COLO829 (cell line): ENCODE data around the gene NUCB2.

Source experiments
- DNase-seq: peaks from one replicate; pipeline ENCODE4 v3.0.0; 2012; ENCODE audit warnings: low spot score

Gene NUCB2

DNA sequence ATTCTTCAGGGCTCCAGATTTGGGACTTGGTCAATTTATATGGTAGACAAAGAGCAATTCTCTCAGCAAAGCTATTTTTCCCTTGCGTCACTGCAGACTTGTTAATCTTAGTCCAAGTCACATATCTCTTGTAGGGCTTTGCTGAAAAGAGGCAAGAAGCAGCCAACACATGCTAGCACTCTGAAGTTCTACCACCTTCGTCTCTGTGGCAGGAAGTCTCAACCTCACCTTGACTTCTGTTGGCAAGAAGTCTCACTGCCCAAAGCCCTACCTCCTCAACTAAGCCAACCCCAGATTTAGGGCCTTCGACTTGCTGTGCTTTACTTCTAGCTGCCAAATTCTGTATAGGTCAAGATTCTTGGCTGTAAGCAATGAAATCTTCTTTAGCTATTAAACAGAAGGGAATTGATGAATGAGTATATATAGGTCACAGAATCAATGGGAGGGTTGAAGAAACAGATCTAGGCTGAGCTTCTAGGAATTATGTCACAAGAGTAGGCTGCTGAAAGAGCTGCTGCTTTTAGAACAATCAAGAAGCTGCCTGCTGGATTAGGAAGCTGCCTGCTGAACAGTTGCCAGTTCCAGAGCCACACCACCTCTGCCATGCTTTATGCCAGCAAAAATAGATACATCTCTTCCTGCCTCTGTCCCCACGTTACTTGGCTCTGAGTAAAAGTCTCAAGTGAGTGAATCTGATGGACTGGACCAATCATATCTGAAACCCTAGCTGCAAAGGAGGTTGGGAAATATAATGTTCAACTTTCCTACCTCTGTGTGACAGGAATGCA is 57.5 kb downstream of the NUCB2 start:
- no peak for DNase-seq

DNA sequence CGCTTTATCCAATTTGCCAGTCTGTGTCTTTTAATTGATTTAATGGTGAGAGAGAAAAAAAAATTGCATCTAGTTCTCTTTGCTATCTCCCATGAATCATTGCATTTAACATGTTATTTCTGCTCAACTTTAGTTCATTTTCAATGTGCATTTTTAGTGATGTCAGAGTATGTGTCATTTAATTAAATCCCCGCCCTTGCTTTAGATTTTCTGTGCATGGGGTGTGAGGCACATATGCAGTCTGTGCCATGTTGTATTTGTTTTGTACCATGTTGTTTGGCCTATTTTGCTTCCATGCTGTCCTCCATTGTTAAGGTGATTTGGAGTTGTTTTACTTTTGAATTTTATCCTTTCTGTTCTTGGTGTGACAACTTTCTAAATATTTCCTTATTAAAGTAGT is 66.7 kb downstream of the NUCB2 start:
- no peak for DNase-seq

DNA sequence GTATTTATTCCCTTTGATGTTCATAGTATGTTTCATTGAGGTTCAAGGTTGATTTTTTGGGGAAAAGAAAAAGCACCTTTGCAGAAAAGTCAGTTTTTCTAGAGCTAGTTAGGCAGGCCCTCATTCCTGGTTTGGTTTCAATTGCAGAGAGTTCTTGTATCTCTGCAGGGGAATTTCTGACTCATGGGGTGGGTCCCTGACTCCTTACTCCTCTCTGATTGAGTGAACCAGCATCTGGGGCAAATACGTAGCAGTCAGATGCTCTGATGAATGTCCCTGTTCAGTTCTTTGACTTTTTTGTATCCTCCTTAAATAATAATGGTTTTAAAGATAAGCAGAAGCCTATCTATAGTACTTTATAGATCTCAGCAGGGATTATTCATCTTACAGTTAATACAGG is 67.4 kb downstream of the NUCB2 start:
- DNase-seq, result no peak

DNA sequence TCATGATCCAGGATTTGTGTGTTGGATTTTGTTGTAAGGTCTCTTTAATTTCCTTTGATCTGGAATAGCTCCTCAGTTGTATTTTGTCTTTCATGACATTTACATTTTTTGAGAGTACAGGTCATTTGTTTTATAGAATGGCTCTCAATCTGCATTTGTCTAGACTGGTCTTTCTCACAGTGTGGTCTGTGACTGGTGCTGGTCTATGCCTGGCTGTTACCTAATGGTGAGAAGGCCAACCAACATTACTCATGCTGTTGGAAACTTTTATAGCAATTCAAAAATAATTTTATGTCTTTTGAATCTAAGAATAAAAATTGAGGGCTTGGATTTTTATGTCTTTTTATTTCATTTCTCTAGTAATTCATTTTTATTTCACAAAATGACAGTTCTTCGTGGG is 71.1 kb downstream of the NUCB2 start:
- no peak for DNase-seq

DNA sequence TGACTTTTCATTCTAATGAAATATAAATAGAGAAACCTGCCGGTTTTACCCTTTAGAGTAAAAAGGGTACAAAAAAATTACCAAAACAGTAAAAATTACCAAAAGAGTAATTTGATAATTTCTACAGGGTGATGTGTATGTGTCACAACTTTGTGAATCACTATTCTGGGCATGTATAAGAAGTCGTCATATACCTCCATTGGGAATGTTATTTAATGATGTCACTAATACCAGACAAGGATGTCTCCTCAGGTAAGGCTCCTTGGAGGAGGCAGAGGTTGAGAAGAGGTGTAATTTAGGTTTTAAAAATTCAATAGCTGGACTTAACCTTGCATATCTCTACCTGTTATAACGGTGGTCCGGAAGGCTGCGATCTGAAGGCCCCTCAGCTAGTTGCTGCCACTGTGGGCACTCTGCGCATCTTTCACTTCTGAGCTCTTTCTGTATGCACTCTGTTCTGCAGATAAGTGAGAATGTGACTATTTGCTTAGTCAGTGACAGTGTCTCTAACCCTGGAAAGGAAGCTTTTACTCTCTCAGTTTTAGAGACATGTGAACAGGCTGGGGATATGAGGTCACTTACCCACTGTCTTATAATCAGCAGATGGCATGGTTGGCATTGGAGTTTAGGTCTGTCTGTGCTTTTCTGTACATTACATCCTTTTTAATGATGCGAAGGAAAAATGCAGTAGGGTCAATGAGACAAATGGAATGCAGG is 74.1 kb downstream of the NUCB2 start:
- DNase-seq, result no peak

DNA sequence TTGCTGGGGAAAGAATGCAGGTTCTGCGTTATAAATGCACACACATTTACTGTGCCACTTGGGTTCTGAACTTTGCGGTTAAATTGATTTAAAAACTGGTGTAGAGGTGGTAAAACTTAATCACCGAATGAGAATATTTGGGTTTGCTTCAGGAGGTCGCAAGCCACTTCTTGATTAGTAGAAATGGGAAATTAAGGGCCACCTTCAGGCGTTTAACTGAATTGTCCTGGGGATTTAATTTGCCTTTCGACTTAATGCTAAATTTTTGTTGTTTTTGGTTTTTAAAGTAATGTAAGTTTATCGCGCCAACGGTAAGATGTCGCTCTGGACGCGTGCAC is 74.6 kb downstream of the NUCB2 start:
- no peak for DNase-seq

DNA sequence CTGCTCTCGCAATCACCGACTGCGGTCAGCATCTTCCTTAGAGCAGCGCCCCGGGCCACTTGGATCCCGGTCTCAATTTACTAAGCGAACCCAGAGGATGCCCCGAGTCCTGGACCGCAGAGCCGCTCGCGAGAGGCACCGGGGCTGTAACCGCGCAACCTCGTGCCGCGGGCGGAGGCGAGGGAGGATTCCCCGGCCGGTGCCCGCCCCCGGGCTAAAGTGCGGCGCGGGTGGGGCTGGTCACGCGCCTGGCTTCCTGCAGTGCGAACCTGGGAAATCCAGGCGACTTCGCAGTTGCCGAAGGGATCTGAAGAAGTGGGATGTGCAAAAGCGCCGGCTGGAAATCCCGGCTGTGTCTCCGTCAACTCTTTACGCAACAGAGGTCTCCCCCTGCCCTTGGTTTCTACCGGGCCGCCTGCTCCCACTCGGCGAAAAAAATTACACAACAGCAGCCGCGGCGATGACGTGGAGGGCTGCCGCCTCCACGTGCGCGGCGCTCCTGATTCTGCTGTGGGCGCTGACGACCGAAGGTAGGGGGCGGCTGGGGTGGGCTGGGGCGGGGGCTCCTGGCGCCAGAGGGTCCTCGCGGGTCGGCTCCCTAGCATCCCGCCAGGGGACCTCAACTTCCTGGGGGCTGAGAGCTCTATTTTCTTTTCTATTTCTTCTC is 75.1 kb downstream of the NUCB2 start, which contains the start of gene NCR3LG1:
NCR3LG1 (plus strand) TSS at position 291 of the 667 bp plus-strand sequence; CDS start at position 461, 170 bp downstream.
- peak; percentile 3 for DNase-seq

DNA sequence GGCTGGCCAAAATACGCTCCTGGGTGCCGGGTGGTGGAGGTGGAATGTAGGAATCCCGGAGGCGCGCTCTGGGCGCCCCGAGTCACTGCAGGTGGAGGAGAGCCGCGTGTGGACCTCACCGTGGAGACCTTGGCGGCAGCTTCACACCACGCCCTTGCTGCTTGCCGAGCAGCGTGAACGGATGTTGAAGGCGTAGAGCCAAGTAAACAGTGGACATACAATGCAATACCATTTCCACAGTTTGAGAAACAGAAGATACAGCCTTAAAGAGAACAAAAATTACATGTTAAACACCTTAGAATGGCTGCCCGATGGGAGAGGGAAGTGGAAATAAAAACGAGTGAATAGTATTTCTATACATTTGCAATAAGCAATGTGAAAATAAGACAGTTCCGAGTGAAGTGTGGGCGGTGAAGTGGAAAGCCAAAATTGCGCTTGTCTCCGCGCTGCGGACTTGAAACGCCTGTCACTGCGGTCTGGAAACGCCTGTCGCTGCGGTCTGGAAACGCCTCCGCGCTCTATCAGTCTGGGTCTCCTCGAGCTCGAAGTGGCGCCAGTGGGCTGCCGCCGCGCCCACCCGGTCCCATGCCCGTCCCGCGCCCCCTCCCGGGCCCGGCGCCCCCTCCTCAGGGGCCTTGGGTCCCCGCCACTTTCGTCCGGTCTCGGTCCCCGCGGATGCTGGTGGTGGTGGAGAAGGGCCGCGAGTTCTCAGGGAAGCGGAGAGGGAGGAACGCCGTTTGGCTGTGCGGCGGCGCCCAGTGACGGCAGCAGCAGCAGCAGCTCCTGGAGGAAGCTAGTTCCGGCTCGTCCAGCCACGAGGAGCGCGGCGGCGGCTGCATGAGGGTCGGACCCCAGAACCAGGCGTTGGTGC is 76.6 kb downstream of the NUCB2 start:
- DNase-seq, result peak; percentile 60

DNA sequence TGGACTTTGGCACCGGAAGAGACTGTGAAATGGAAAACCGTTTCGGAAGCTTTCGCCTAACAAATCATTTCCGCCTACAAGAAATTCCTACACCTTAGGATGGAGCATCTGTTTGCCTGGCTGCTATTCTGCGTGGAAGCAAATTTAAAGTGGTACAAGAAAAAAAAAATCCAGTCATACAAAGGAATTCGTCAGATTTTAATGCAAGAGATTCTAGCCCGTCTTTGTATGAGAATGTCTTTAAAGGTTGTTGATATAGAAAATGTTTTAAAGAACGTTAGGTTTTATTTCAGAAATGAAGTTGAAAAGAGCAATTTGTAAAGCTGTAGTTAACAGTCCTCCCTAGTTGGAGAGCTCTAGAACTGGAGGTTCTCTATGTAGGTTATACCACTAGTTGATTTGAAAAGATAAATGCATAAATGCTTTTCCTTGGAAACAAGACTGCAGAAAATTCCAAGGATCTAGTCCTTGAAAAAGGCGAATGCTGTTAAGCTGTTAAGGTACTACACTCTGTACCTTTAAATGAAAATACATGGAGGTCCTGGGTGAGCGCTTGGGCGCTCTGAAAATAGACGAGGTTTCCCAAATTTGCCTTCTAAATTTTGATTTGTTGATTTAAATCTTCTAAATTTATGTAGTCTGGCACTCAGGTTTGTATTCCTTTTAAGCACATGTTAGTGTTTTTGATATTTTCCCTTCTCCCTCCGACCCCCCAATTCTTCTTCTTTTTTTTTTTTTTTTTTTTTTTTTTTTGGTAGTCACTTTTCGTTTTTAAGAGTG is 77.5 kb downstream of the NUCB2 start:
- peak; percentile 7 for DNase-seq

DNA sequence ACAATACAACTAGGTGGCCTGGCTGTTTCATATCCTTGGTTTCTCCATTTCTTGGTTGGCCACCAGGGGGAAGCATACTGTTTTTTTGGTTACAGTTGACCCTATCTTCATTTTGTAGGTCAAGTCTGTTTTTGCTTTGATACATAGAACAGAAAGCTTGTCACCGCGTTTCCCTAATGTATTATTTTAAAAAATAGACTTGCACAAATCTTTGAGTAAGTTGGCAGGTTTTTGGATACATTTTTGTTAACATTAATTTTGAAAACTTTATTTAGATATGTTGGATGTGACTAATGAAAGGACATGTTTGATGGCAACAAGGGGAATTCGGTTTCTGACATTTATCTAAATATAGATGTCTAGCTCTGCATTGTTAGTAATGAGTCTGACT is 78.1 kb downstream of the NUCB2 start:
- DNase-seq, result peak; percentile 81

DNA sequence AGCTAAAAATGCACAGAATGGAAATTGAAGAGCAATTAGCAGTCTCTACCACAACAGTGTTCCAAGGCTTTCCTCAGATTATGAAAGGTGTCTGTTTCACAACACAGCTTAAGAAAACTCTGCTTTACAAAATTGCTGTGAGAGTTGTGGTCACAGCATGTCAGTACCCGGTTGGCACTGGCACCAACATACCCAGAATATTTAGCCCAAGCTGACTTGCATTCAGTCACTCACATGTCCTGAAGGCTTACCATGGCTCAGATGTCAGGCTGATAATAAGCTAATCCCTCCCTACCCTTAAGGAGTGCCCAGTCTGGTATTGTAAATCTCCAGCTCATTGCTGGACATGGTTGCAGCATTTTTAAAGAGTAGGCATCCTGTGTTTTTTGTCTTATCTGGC is 90.0 kb downstream of the NUCB2 start:
- DNase-seq, result no peak

DNA sequence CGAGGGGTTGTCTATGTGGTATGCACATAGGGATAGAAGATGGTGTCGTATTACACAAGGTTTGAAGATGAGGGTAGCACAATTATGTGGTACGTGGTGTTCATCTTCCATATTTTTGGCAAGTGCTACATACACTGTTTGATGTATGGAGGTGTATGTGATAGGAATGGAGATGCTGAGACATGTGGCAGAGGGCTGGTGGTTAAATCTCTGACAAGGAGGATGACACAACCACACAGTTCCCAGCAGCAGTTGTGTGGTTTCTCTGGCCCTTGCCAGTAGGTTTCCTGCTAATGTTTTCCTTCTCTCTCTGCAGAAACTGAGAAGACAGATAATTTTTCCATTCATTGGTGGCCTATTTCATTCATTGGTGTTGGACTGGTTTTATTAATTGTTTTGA is 92.0 kb downstream of the NUCB2 start:
- no peak for DNase-seq

DNA sequence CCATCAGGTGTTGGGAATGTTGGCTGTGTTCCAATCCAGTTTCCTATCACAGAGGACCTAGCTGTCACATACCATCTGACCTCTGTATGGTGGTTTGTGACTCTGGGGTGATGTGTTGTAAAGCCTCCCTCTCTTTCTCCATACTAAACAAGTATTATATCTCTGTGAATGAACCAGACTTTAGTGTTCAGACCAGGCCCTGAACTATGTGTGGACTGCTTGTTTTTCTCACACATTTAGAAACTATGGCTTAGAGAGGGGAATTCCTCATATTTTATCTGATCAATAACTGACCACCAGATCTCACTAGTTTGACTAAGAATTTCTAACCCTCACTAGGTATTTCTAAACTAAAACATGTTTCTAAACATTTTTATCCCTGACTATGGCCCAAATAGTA is 92.6 kb downstream of the NUCB2 start:
- no peak for DNase-seq

DNA sequence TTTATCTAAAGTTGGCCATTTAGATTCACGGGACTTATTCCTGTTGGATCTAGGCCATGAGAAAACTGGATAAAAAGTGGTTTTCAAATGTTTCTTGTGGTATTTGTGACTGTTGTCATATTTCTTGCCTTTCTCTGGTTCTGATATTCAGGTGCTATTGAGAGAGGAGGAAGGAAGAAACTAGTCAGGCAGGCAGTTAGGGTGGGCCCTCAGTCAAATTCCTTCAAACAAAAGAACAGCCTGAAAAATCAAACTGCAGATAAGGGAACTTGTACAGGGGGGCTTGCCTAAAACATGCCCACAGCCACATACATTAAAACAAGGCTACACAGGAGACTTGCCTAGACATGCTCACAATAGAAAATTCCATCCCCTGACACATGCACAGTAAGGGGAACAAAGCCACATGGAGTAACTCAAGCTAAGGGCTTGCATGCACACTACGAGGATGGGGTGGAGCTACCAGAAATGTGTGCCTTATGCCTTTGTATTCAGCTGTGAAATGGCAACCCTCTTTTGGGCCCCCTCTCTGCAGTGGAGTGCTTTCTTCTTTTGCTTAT is 93.2 kb downstream of the NUCB2 start:
- DNase-seq, result no peak

DNA sequence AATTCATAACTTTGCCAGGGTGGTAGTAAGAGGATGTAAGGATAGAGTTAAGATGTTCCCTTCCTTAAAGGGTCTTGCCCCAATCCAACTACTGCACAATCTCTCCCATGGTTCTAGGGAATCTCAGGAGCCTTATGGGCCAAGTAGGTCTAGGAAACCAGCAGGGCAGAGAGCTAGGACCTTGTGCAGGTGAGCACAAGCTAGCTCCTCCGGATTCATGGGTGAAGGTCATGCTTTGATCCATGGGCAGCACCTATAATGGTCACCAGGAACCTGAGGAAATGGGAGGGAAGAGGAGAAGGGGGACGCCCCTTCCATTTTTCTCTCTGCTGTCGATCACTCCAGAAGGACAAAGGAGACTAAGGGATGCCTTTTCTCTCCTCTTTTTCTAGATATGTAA is 95.1 kb downstream of the NUCB2 start:
- no peak for DNase-seq

DNA sequence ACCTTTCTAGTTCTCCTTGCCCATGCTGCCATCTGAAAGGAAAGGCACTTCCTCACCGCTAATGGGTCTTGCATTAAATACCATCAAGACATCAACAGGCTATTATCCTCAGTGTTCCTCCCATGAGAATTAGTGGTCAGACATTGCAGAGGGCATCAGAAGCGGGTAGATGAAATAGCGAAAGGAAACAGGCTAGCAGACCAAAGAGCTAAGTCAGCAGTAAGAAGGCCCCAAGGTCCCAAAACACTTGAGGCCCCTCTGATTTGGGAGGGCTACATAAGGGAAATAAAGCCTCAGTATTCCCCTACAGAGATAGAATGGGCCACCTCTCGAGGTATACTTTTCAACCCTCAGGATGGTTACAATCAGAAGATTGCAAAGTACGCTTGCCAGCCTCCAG is 99.0 kb downstream of the NUCB2 start:
- no peak for DNase-seq

DNA sequence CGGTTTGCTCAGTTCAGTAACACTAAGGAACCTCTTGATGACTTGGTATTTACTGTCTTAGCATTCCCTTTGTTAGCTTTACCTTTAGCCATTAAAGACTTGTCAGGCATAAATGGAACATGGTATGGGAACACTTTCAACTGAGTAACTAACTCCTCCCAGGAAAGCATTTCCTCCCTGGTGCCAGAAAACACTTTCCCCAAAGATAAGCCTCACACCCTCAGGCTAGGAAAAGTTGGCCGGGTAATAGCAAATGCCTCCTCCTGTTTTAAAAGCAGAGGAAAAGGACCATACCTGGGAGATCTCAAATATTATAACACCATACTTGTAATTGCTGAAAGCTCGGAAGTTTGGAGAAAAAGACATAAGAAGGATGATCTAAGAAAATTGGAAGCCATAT is 100.0 kb downstream of the NUCB2 start:
- no peak for DNase-seq

DNA sequence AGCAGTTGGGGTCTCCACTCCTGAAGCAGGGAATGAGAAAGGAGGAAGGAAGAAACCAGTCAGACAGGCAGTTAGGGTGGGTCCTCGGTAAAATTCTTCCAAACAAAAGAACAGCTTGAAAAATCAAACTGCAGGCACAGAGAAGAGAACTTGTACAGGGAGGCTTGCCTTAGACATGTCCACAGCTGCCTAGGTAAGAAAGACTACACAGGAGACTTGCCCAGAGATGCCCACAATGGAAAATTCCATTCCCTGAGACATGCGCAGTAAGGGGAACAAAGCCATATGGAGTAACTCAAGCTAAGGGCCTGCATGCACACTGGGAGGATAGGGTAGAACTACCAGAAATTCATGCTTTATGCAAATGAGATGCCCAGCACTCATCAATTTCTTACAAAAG is 102.1 kb downstream of the NUCB2 start:
- DNase-seq, result no peak

DNA sequence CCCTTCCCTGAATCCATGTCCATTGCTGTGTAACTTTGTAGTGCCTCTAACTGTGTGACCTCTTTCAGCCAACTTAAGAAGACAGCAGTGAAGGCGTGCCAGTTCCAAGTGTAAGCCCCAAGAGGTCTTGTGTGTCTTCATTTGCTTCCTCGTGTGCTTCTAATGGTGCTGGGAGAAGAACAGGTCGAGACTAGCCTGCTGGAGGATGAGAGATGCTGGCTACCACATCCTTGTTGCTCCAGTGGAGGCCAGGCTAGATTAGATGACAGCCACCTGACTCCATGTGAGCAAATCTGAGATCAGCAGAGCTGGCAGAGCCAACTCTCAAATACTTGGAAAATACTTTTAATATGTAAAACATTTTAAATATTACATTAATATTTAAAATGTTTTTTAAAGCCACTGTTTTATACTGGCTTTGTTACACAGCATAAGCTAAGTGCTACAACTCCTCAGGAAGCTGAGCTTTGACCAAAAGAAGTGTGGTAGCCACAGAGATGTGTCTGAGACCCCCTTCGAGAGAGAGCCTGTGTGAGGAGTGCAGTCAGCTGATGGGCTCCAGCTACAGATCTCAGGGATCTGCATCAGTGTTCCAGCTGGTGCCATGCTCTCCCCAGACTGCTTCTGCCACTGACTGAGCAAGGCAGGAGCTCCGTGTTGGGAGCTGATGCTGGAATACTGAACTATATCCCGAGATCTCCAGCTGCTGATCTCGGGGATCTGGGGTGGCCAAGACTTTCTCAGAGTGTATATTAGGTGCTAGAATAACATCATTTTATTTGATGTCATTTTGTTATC is 103.0 kb downstream of the NUCB2 start:
- DNase-seq, result no peak

DNA sequence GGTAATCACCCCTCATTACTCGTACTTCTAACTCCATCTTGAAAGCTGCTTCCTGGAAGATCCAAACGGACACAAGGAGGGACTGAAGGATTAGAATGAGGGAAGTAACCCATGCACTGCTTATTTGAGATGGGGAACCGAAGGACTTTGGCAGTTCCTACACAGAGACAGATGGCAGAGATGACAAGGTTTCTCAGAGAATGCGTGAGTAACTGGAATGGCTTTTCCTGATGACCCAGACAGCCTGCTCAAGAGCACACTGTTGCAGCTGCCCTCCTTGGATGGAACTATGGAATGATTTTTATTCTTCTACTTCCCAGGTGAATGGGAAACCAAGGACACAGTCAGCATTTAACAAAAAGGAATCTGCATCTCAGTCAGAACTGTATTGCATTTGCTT is 104.6 kb downstream of the NUCB2 start:
- DNase-seq, result no peak
